ENCODE results near the gene SERPINB5. TPM values are rescaled to one million over a fixed set of nuclear protein-coding genes. Genes with fewer than 3 reads are reported as not detected.

The SERPINB5 gene, protein sequence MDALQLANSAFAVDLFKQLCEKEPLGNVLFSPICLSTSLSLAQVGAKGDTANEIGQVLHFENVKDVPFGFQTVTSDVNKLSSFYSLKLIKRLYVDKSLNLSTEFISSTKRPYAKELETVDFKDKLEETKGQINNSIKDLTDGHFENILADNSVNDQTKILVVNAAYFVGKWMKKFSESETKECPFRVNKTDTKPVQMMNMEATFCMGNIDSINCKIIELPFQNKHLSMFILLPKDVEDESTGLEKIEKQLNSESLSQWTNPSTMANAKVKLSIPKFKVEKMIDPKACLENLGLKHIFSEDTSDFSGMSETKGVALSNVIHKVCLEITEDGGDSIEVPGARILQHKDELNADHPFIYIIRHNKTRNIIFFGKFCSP
- total RNA-seq: not detected

DNA sequence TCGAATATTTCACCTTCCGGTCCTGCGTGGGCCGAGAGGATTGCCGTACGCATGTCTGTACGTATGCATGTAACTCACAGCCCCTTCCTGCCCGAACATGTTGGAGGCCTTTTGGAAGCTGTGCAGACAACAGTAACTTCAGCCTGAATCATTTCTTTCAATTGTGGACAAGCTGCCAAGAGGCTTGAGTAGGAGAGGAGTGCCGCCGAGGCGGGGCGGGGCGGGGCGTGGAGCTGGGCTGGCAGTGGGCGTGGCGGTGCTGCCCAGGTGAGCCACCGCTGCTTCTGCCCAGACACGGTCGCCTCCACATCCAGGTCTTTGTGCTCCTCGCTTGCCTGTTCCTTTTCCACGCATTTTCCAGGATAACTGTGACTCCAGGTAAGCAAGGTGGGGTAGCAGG lies at the start of gene SERPINB5:
Gene SERPINB5 (plus strand): TSS at position 291 of the 400 bp plus-strand sequence. CDS start 7,471 bp downstream, outside the sequence.
- no peak for TF ChIP-seq POLR2A (IDR thresholded peaks at IDR 0.05)
- TF ChIP-seq, protein P1, sequence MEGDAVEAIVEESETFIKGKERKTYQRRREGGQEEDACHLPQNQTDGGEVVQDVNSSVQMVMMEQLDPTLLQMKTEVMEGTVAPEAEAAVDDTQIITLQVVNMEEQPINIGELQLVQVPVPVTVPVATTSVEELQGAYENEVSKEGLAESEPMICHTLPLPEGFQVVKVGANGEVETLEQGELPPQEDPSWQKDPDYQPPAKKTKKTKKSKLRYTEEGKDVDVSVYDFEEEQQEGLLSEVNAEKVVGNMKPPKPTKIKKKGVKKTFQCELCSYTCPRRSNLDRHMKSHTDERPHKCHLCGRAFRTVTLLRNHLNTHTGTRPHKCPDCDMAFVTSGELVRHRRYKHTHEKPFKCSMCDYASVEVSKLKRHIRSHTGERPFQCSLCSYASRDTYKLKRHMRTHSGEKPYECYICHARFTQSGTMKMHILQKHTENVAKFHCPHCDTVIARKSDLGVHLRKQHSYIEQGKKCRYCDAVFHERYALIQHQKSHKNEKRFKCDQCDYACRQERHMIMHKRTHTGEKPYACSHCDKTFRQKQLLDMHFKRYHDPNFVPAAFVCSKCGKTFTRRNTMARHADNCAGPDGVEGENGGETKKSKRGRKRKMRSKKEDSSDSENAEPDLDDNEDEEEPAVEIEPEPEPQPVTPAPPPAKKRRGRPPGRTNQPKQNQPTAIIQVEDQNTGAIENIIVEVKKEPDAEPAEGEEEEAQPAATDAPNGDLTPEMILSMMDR (IDR thresholded peaks at IDR 0.05 in 4 of 5, conservative IDR thresholded peaks at IDR 0.05 in 1 of 5): no peak
- in situ Hi-C loops (cut with MboI; ENCODE audit: low sequenced_read_pairs in 4 of 4) (no loop called here), intact Hi-C loops (cut with DNase I; ENCODE audit: low total_unique reads) (no loop called here)
- no peak for ATAC-seq
- no peaks in the 10 kb centered on the region for H3K36me3 ChIP-seq
- H3K9me3 ChIP-seq: no peaks in the 10 kb centered on the region
- no peaks in the 10 kb centered on the region for H3K4me1 ChIP-seq
- DNase-seq: no peak
- H3K27ac ChIP-seq: no peak within 1 kb of the TSS
- H3K27me3 ChIP-seq: no peaks in the 10 kb centered on the region
- no peak within 1 kb of the TSS for H3K4me3 ChIP-seq

DNA sequence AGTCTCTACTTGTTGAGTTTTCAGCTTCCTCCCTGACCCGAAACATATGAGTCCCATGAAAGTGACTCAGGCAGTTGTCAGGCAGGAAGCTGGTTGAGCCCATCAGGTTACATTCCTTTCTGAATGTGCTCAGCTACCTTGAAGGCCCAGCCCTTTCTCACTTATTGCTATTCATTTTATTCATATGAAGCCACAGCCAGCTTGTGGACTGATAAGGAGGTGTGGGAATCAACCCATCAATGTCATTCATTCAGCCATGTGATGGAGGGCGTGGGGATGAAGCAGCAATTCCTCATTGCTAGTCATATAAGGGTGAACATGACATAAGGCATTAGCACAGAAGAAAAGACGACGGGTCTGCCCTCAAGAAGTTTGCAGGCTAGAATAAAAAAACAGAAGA lies 49.2 kb upstream of the SERPINB5 start:
- no peak for DNase-seq
- no peaks in the 10 kb centered on the region for H3K27me3 ChIP-seq
- no peak overlapping the region for H3K4me3 ChIP-seq
- in situ Hi-C loops (cut with MboI; ENCODE audit: low sequenced_read_pairs in 4 of 4): loop anchor here (10.0 to 25.0 kb wide), 5 partner anchors 63 to 715 kb away; partner anchors contain the start of genes PHLPP1 (in 3 of the 4) and KDSR (in 1 of the 4)
- no peaks in the 10 kb centered on the region for H3K9me3 ChIP-seq
- TF ChIP-seq POLR2A (IDR thresholded peaks at IDR 0.05): no peak
- TF ChIP-seq, protein P1 (IDR thresholded peaks at IDR 0.05 in 4 of 5, conservative IDR thresholded peaks at IDR 0.05 in 1 of 5): no peak
- ATAC-seq: no peak
- peaks cover 5 to 6% of the 10 kb centered on the region in 2 donors for H3K4me1 ChIP-seq
- intact Hi-C loops (cut with DNase I; ENCODE audit: low total_unique reads): loop anchor here (10.0 kb wide), 1 partner anchor 293 kb away; no protein-coding TSS in a partner anchor
- no peaks in the 10 kb centered on the region for H3K36me3 ChIP-seq
- H3K27ac ChIP-seq: no peak overlapping the region

DNA sequence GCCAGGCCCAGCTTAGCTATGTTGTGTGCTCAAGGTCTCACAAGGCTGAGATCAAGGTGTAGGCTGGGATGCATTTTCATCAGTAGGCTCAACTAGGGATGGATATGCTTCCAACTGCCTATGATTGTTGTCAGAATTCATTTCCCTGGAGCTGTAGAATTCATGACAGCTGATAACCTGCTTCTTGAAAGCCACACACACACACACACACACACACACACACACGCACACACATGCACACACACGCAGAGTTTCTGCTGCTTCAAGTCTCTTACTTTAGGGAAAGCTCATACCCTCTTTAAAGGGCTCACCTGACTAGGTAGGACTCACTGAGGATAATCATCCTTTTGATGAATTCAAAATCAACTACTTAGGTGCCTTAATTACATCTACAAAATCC lies 46.2 kb upstream of the SERPINB5 start:
- intact Hi-C loops (cut with DNase I; ENCODE audit: low total_unique reads) (no loop called here), in situ Hi-C loops (cut with MboI; ENCODE audit: low sequenced_read_pairs in 4 of 4) (loop anchor here (10.0 to 25.0 kb wide), 5 partner anchors 86 to 718 kb away; partner anchors contain the start of gene PHLPP1 (in 2 of the 4))
- TF ChIP-seq POLR2A (IDR thresholded peaks at IDR 0.05): no peak
- TF ChIP-seq, protein P1 (IDR thresholded peaks at IDR 0.05 in 4 of 5, conservative IDR thresholded peaks at IDR 0.05 in 1 of 5): no peak

DNA sequence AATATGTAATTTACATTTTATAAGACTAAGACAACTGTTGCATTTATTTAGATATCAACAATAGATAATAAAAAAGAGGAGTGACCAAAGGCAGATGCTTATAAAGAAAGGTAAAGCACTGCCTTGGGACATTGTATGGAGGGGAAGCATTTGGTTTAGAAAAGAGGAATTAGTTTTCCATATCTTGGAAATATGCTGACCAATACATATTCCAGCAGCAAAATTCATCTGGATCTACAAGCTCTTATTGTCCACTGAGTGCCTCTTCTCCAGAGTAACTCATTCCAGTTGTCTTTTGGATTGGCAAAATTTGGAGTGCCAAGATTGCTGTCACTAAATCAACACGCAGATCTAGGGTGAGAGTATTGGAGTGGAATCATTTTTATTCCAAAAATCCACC lies 45.6 kb upstream of the SERPINB5 start:
- no peaks in the 10 kb centered on the region for H3K27me3 ChIP-seq
- ATAC-seq (no peak), DNase-seq (no peak)
- no peak overlapping the region for H3K4me3 ChIP-seq
- intact Hi-C loops (cut with DNase I; ENCODE audit: low total_unique reads) (no loop called here), in situ Hi-C loops (cut with MboI; ENCODE audit: low sequenced_read_pairs in 4 of 4) (loop anchor here (10.0 to 25.0 kb wide), 5 partner anchors 86 to 719 kb away; partner anchors contain the start of gene PHLPP1 (in 2 of the 4))
- H3K27ac ChIP-seq: no peak overlapping the region
- no peaks in the 10 kb centered on the region for H3K36me3 ChIP-seq
- H3K4me1 ChIP-seq: no peaks in the 10 kb centered on the region
- H3K9me3 ChIP-seq: no peaks in the 10 kb centered on the region
- TF ChIP-seq POLR2A (IDR thresholded peaks at IDR 0.05): no peak
- TF ChIP-seq, protein P1 (IDR thresholded peaks at IDR 0.05 in 4 of 5, conservative IDR thresholded peaks at IDR 0.05 in 1 of 5): no peak

More for the DNA sequence above, 46.2 kb upstream of the SERPINB5 start:
- H3K36me3 ChIP-seq: no peaks in the 10 kb centered on the region
- no peaks in the 10 kb centered on the region for H3K9me3 ChIP-seq
- H3K4me1 ChIP-seq: no peaks in the 10 kb centered on the region
- H3K4me3 ChIP-seq: no peak overlapping the region
- DNase-seq (no peak), ATAC-seq (no peak)
- no peak overlapping the region for H3K27ac ChIP-seq
- H3K27me3 ChIP-seq: no peaks in the 10 kb centered on the region
